ENCODE results near the gene GLRA1.
"Not testable (repeated sequence)": the region's sequence is repeated elsewhere in the genome, so short reads cannot be mapped to it uniquely, and the experiment has no call there.

The GLRA1 gene

DNA sequence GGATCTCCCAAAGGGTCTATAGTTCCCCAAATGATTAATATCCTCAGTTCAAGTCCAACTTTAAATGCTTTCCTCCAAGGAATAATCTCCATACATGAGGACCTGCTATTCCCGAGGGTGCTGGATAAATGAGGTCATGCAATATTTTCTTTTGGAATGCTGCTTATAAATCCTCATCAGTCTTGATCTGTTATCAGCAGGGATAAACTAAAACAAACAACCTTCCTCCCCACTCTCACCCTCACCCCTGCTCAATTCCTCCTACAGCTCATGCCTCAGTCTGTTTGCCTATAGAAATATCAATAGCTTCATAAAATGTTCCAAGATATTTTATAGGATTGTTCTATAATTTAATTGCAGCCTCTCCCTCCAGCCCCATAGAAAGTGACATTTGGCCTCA, 61.1 kb downstream of the GLRA1 start:
- TF ChIP-seq, protein P1, sequence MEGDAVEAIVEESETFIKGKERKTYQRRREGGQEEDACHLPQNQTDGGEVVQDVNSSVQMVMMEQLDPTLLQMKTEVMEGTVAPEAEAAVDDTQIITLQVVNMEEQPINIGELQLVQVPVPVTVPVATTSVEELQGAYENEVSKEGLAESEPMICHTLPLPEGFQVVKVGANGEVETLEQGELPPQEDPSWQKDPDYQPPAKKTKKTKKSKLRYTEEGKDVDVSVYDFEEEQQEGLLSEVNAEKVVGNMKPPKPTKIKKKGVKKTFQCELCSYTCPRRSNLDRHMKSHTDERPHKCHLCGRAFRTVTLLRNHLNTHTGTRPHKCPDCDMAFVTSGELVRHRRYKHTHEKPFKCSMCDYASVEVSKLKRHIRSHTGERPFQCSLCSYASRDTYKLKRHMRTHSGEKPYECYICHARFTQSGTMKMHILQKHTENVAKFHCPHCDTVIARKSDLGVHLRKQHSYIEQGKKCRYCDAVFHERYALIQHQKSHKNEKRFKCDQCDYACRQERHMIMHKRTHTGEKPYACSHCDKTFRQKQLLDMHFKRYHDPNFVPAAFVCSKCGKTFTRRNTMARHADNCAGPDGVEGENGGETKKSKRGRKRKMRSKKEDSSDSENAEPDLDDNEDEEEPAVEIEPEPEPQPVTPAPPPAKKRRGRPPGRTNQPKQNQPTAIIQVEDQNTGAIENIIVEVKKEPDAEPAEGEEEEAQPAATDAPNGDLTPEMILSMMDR (conservative IDR thresholded peaks at IDR 0.05; ENCODE audit: low read length): no peak
- no peak for DNase-seq (ENCODE audit: low read depth)
- no peak overlapping the region for H3K4me3 ChIP-seq (ENCODE audit: low read length)

DNA sequence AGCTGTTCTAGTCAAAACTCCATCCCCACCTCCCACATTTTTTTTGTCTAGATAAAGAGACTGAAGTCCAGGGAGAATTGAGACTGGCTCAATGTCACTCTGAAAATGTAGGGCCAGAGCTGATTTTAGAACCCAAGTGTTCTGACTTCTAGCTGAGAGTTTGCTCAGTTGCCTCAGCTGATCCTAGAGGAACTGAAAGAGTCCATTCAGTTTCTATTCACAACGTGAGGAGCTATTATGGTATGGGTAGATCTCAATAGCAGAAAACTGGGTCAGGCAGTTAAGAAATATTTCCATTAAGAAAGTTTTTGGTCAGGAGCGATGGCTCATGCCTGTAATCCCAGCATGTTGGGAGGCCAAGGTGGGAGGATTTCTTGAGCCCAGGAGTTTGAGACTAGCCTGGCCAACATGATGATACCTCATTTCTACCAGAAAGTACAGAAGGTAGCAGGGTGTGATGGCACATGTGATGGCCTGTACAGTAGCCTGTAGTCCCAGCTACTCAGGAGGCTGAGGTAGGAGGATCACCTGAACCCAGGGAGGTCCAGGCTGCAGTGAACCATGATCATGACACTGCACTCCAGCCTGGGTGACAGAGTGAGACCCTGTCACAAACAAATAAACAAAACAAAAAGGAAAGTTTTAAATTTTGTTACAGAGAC, 61.7 kb downstream of the GLRA1 start:
- no peak overlapping the region for H3K4me3 ChIP-seq (ENCODE audit: low read length)
- TF ChIP-seq, protein P1 (conservative IDR thresholded peaks at IDR 0.05; ENCODE audit: low read length): no peak
- no peak for DNase-seq (ENCODE audit: low read depth)

DNA sequence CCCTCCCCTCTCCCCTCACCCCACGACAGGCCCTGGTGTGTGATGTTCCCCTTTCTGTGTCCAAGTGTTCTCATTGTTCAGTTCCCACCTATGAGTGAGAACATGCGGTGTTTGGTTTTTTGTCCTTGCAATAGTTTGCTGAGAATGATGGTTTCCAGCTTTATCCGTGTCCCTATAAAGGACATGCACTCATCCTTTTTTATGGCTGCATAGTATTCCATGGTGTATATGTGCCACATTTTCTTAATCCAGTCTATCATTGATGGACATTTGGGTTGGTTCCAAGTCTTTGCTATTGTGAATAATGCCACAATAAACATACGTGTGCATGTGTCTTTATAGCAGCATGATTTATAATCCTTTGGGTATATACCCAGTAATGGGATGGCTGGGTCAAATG, 63.8 kb downstream of the GLRA1 start:
- not testable (repeated sequence) for DNase-seq (ENCODE audit: low read depth); H3K4me3 ChIP-seq (ENCODE audit: low read length)

DNA sequence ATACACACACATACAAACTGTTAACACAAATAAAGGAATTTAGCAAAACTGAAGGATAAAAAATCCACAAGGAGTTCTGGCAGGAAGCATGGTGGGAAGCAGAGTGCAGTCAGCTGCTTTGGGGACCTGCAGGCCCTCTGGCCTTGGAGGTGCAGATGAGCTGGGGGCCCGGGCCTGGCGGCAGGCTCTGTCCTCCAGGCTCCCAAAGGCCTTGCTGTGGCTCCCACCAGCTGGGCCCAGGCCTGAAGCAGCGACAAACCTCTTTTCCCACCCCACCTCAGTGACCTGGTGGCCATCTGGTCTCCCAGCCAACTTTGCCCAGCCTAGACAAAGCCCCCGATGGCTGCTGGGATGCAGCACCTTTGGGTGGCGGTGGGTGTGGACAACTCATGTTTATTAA, 67.8 kb downstream of the GLRA1 start:
- no peak for DNase-seq (ENCODE audit: low read depth)
- TF ChIP-seq, protein P1 (conservative IDR thresholded peaks at IDR 0.05; ENCODE audit: low read length): no peak
- no peak overlapping the region for H3K4me3 ChIP-seq (ENCODE audit: low read length)

DNA sequence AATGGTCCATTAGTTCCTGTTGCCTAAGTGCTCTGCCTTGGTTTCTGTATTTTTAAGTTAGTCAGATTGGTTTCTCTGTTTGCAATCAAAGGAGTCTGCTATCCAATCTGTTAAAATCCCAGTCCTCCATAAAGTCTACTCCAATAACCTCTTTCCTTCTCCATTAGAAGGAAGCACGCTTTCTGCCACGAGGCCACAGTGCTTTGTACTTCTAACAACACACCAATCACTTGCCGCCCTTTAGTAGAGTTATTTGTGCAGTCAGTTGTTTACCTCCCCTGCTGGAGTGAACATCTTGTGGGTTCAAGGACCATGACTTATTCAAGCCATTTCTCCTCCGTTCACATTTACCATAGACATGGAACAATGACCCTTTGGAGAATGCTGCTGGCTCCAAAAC, 69.0 kb downstream of the GLRA1 start:
- TF ChIP-seq, protein P1 (conservative IDR thresholded peaks at IDR 0.05; ENCODE audit: low read length): no peak
- no peak overlapping the region for H3K4me3 ChIP-seq (ENCODE audit: low read length)
- DNase-seq (ENCODE audit: low read depth): no peak

DNA sequence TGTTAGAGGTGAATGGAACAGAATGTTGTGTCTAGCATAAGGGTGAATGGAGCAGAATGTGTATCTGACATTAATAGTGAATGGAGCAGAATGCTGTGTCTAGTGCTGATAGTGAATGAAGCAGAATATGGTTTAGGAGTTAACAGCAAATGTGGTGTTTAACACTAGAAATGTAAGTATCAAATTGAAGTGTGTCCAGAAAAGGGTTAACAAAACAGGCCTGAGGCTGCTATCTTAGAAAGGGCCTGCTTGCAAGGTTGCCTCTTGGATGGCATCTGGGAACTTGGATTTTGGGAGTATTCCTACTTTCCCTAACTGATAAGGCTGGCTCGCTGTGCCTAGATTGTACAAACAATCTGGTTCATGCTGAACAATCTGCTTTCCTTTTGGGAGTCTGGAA, 76.8 kb downstream of the GLRA1 start:
- TF ChIP-seq, protein P1 (conservative IDR thresholded peaks at IDR 0.05; ENCODE audit: low read length): no peak
- no peak for DNase-seq (ENCODE audit: low read depth)
- H3K4me3 ChIP-seq (ENCODE audit: low read length): no peak overlapping the region

DNA sequence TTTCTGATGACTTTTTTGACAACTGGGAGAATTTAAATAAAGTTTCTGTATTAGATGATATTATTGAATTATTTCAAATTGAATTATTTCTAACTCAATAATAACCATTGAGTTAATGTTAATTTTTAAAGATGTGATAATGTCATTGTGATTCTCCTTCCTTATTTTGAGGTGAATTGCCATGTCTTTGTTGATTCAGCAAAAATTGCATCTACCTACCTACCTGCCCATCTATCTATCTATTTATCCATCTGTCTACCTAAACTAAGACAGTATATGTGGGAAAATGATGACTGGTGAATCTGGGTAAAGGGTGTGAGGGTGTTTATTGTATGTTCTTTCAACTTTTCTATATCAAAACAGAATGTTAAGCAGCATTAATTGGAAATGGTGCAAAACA, 77.9 kb downstream of the GLRA1 start:
- TF ChIP-seq, protein P1 (conservative IDR thresholded peaks at IDR 0.05; ENCODE audit: low read length): no peak
- H3K4me3 ChIP-seq (ENCODE audit: low read length): no peak overlapping the region
- no peak for DNase-seq (ENCODE audit: low read depth)

DNA sequence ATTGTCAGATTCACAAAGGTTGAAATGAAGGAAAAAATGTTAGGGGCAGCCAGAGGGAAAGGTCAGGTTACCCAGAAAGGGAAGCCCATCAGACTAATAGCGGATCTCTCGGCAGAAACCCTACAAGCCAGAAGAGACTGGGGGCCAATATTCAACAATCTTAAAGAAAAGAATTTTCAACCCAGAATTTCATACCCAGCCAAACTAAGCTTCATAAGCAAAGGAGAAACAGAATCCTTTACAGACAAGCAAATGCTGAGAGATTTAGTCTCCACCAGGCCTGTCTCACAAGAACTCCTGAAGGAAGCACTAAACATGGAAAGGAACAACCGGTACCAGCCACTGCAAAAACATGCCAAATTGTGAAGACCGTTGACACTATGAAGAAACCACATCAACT, 91.8 kb downstream of the GLRA1 start:
- not testable (repeated sequence) for DNase-seq (ENCODE audit: low read depth); H3K4me3 ChIP-seq (ENCODE audit: low read length)
